ENCODE measurements around the gene CLPSL2.

DNA sequence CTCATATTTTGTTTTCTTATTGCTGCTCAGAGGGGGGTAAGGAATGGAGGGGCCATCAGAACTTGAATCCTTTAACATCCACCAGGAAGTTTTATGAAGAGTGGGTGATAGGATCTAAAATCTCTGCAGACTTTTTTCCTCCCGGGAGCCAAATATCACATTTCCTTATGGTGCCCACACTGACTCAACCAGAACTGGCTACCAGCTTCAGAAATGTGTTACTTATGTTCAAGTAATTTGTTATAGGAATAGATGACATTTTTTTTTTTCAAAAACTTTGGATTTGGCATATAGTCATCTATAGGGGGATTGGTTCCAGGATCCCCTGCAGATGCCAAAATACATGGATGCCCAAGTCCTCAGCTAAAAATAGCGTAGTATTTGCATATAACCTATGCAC is 47.2 kb downstream of the CLPSL2 start:
- TF ChIP-seq EZH2 (IDR thresholded peaks at IDR 0.05) (no peak), POLR2AphosphoS5 (IDR thresholded peaks at IDR 0.05; ENCODE audit: borderline replicate concordance, low read depth, low read length) (no peak), FOXP2 (optimal IDR thresholded peaks at IDR 0.05; ENCODE audit: control extremely low read depth, extremely low read length, insufficient read depth) (no peak)

All from SK-N-MC (cell line).